ENCODE measurements around the gene KRTAP10-5.
"Not testable (repeated sequence)": the region's sequence is repeated elsewhere in the genome, so short reads cannot be mapped to it uniquely, and the experiment has no call there.

The KRTAP10-5 gene

DNA sequence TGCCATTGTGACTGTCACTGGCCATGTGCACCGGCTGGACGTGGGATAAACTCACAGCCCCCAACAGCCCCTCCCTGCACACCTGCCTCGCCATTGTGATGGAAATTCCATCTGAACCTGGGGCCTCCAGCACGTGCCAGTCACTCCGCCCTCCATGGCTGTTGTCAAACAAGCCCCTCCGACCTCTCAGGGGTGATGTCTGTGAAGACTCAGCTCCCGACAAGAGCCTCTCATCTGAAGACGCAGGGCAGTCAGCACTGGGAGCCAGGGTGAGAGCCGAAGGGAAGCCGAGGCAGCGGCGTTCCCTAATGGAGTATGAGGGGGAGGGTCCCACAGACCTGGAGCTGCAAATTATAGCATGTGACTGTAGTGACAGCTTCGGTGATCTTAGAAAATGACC lies 27.7 kb downstream of the KRTAP10-5 start:
- Histone ChIP-seq H4K20me1 (ENCODE audit: insufficient read depth) (no peaks in the 10 kb centered on the region), H3K27ac (no peak overlapping the region), H3K79me2 (ENCODE audit: insufficient read depth, low read depth) (no peaks in the 10 kb centered on the region), H3K9ac (no peak overlapping the region), H3K36me3 (ENCODE audit: insufficient read depth) (no peaks in the 10 kb centered on the region), H2AFZ (ENCODE audit: low read depth) (no peak overlapping the region), H3K4me1 (ENCODE audit: low read depth, poor library complexity, severe bottlenecking) (no peaks in the 10 kb centered on the region), H3K27me3 (ENCODE audit: insufficient read depth, low read depth) (peaks cover 70% of the 10 kb centered on the region), H3K4me2 (no peak overlapping the region), H3K4me3 (IDR thresholded peaks at IDR 0.05; ENCODE audit: insufficient read depth, low read depth, low read length) (no peak overlapping the region)
- TF ChIP-seq, protein P1, sequence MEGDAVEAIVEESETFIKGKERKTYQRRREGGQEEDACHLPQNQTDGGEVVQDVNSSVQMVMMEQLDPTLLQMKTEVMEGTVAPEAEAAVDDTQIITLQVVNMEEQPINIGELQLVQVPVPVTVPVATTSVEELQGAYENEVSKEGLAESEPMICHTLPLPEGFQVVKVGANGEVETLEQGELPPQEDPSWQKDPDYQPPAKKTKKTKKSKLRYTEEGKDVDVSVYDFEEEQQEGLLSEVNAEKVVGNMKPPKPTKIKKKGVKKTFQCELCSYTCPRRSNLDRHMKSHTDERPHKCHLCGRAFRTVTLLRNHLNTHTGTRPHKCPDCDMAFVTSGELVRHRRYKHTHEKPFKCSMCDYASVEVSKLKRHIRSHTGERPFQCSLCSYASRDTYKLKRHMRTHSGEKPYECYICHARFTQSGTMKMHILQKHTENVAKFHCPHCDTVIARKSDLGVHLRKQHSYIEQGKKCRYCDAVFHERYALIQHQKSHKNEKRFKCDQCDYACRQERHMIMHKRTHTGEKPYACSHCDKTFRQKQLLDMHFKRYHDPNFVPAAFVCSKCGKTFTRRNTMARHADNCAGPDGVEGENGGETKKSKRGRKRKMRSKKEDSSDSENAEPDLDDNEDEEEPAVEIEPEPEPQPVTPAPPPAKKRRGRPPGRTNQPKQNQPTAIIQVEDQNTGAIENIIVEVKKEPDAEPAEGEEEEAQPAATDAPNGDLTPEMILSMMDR (conservative IDR thresholded peaks at IDR 0.05; ENCODE audit: low read depth, low read length) = no peak

DNA sequence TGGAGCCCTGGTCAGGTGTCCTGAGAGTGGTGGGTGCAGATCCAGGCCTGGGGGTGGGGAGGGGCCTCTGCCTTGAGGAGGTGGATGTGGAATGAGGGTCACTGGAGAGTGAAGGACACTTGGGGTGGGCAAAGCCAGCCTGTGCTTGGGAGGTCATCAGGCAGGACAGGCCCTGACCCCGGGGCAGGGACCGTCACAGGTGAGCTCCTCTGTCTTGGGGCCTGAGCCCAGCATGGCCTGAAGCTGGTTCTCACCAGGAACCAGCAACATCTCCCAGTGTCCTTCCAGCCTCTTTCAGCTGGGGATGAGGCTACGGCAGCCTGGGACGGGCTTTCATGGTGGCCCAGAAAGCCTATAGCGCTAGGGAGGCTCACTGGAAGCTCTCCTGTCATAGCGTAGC lies 28.3 kb downstream of the KRTAP10-5 start:
- H3K27me3 ChIP-seq (ENCODE audit: insufficient read depth, low read depth) = peaks cover 68% of the 10 kb centered on the region
- no peaks in the 10 kb centered on the region for H3K79me2 ChIP-seq (ENCODE audit: insufficient read depth, low read depth)
- H3K9ac ChIP-seq = no peak overlapping the region
- H3K36me3 ChIP-seq (ENCODE audit: insufficient read depth) = no peaks in the 10 kb centered on the region
- H3K4me3 ChIP-seq (IDR thresholded peaks at IDR 0.05; ENCODE audit: insufficient read depth, low read depth, low read length) = no peak overlapping the region
- no peak overlapping the region for H2AFZ ChIP-seq (ENCODE audit: low read depth)
- no peaks in the 10 kb centered on the region for H3K4me1 ChIP-seq (ENCODE audit: low read depth, poor library complexity, severe bottlenecking)
- TF ChIP-seq, protein P1 (conservative IDR thresholded peaks at IDR 0.05; ENCODE audit: low read depth, low read length) = no peak
- H3K27ac ChIP-seq = no peak overlapping the region
- no peak overlapping the region for H3K4me2 ChIP-seq
- H4K20me1 ChIP-seq (ENCODE audit: insufficient read depth) = no peaks in the 10 kb centered on the region

DNA sequence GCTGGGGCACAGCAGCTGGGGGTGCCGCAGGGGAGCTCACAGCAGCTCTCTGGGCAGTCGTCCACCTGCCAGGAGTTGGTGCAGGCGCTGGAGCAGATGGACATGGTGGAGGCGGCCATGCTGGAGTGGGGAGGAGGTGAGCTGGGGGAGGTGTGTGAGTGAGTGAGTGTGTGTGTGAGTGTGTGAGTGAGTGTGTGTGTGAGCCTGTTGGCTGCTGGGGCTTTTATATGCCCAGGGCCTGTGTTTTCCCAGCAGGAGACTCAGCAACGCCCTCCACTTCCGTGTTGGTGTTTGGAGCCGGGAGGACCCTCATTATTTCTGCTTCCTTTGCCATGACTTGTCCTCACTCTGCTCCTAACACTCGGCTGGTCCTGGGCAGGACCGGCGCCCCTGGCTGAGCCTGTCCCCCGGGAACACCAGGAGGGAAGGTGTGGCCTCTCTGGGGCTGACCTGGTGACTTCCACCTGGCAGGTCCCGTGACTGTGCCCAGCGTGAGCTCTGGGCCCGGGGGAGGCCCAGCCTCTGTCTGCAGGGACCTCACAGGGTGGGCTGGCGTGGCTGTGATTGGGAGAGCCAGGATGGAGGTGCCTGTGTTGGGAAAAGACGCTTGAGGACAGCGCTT lies 29.0 kb downstream of the KRTAP10-5 start, which contains the start of gene KRTAP10-2:
Gene KRTAP10-2, minus strand, starts transcription at position 166 of the 622 bp plus-strand sequence. Its CDS starts 47 bp downstream, at position 119.
- peaks cover 68% of the 10 kb centered on the region for H3K27me3 ChIP-seq (ENCODE audit: insufficient read depth, low read depth)
- no peak within 1 kb of the TSS for H3K4me2 ChIP-seq
- no peak within 1 kb of the TSS for H3K4me3 ChIP-seq (IDR thresholded peaks at IDR 0.05; ENCODE audit: insufficient read depth, low read depth, low read length)
- H4K20me1 ChIP-seq (ENCODE audit: insufficient read depth) = no peaks in the 10 kb centered on the region
- no peaks in the 10 kb centered on the region for H3K4me1 ChIP-seq (ENCODE audit: low read depth, poor library complexity, severe bottlenecking)
- H3K79me2 ChIP-seq (ENCODE audit: insufficient read depth, low read depth) = no peaks in the 10 kb centered on the region
- TF ChIP-seq, protein P1 (conservative IDR thresholded peaks at IDR 0.05; ENCODE audit: low read depth, low read length) = no peak
- H3K27ac ChIP-seq = no peak within 1 kb of the TSS
- H2AFZ ChIP-seq (ENCODE audit: low read depth) = no peak within 1 kb of the TSS
- H3K36me3 ChIP-seq (ENCODE audit: insufficient read depth) = no peaks in the 10 kb centered on the region
- H3K9ac ChIP-seq = no peak within 1 kb of the TSS

DNA sequence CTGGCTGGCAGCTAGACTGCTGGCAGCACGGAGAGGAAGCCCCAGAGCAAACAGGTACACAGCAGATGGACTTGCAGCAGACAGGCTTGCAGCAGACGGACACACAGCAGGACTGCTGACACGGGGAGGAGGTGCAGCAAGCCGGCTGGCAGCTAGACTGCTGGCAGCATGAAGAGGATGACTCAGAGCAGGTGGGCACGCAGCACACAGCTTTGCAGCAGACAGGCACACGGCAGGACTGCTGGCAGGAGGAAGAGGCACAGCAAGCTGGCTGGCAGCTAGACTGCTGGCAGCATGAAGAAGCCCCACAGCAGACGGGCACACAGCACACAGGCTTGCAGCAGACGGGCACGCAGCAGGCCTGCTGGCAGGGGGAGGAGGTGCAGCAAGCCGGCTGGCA lies 29.6 kb downstream of the KRTAP10-5 start:
- H3K36me3 ChIP-seq (ENCODE audit: insufficient read depth) = no peaks in the 10 kb centered on the region
- peaks cover 68% of the 10 kb centered on the region for H3K27me3 ChIP-seq (ENCODE audit: insufficient read depth, low read depth)
- no peak overlapping the region for H3K4me3 ChIP-seq (IDR thresholded peaks at IDR 0.05; ENCODE audit: insufficient read depth, low read depth, low read length)
- no peaks in the 10 kb centered on the region for H4K20me1 ChIP-seq (ENCODE audit: insufficient read depth)
- no peaks in the 10 kb centered on the region for H3K4me1 ChIP-seq (ENCODE audit: low read depth, poor library complexity, severe bottlenecking)
- TF ChIP-seq, protein P1 (conservative IDR thresholded peaks at IDR 0.05; ENCODE audit: low read depth, low read length) = no peak
- H2AFZ ChIP-seq (ENCODE audit: low read depth) = no peak overlapping the region
- H3K27ac ChIP-seq = no peak overlapping the region
- no peaks in the 10 kb centered on the region for H3K79me2 ChIP-seq (ENCODE audit: insufficient read depth, low read depth)
- no peak overlapping the region for H3K9ac ChIP-seq
- H3K4me2 ChIP-seq = no peak overlapping the region

DNA sequence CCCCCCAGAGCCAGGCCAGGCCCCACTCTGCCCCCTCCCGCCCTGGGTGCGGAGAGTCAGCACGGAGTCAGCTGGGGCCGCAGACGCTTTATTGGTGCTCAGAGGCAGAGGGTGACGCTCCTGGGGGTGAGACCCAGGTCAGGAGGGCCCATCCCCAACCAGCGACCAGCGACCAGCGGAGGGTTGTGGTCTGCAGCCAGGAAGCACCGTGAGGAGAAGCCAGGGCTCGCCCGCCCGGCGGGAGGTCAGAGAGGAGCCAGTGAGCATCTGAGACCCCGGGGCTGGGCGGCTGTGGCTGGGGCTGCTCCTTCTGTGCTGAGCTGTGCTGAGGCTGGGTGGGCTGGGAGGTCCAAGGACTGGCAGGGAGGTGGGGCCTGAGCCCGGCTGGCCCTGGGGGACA lies 30.1 kb downstream of the KRTAP10-5 start:
- H3K27me3 ChIP-seq (ENCODE audit: insufficient read depth, low read depth) = peaks cover 68% of the 10 kb centered on the region
- H3K4me1 ChIP-seq (ENCODE audit: low read depth, poor library complexity, severe bottlenecking); H3K36me3 ChIP-seq (ENCODE audit: insufficient read depth); H3K79me2 ChIP-seq (ENCODE audit: insufficient read depth, low read depth); H2AFZ ChIP-seq (ENCODE audit: low read depth); H4K20me1 ChIP-seq (ENCODE audit: insufficient read depth); H3K4me2 ChIP-seq; H3K9ac ChIP-seq; H3K27ac ChIP-seq; H3K4me3 ChIP-seq (IDR thresholded peaks at IDR 0.05; ENCODE audit: insufficient read depth, low read depth, low read length): not testable (repeated sequence)

All from KMS-11 (cell line).